Cardiac fibroblast (primary cell): ENCODE results near the gene KIF3C.
A peak's percentile ranks its signal among the peaks of the same experiment; 100 is the strongest.

Experiments
- DNase-seq, 2 donors: peaks; one replicate each; pipeline versions ENCODE4 v3.0.0 to v3.0.0-alpha.2; 2010; ENCODE audit warnings: low read depth in 2 of 2
- H3K4me3 ChIP-seq, 2 donors: replicated peaks in 1 of 2; 1 replicate in 1 of 2; 2 replicates in 1 of 2; pipeline ENCODE4 v1.5.1; 2011; ENCODE audit warnings: low read depth in 2 of 2, low read length in 2 of 2, mild to moderate bottlenecking in 2 of 2, moderate library complexity in 1 of 2
- TF ChIP-seq, protein P1 (sequence below): IDR thresholded peaks from one replicate; pipeline ENCODE4 v1.5.1; 2011; ENCODE audit warnings: low read depth, mild to moderate bottlenecking, low read length, inconsistent platforms

The KIF3C gene

DNA sequence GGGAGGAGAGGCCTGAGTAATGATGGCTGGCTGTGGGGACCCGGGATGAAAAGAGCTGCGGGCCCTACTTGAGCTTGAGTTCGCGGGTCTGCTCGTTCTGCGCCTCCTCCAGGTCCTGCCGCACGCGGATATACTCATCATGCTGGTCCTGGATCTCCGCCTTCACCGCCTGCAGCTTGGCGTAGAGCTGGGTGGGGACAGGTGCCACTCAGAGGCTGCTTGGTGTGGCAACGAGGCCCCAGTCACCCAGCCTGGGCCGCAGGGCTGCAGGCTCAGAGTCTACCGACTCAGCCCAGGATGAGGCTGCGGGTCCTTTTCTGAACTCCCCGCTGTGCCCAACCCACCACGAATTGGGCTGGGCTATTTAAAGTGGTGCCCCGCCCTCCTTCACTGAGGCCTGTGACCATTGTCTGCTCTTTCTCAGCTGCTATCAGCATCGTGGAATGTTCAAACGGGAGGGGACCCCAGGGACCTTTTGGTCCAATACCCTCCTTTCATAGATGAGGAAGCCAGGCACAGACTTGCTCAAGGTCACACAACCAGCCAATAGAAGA, 28.0 kb downstream of the KIF3C start:
- H3K4me3 ChIP-seq = no peak overlapping the region
- no peak for DNase-seq
- TF ChIP-seq, protein P1, sequence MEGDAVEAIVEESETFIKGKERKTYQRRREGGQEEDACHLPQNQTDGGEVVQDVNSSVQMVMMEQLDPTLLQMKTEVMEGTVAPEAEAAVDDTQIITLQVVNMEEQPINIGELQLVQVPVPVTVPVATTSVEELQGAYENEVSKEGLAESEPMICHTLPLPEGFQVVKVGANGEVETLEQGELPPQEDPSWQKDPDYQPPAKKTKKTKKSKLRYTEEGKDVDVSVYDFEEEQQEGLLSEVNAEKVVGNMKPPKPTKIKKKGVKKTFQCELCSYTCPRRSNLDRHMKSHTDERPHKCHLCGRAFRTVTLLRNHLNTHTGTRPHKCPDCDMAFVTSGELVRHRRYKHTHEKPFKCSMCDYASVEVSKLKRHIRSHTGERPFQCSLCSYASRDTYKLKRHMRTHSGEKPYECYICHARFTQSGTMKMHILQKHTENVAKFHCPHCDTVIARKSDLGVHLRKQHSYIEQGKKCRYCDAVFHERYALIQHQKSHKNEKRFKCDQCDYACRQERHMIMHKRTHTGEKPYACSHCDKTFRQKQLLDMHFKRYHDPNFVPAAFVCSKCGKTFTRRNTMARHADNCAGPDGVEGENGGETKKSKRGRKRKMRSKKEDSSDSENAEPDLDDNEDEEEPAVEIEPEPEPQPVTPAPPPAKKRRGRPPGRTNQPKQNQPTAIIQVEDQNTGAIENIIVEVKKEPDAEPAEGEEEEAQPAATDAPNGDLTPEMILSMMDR = no peak

DNA sequence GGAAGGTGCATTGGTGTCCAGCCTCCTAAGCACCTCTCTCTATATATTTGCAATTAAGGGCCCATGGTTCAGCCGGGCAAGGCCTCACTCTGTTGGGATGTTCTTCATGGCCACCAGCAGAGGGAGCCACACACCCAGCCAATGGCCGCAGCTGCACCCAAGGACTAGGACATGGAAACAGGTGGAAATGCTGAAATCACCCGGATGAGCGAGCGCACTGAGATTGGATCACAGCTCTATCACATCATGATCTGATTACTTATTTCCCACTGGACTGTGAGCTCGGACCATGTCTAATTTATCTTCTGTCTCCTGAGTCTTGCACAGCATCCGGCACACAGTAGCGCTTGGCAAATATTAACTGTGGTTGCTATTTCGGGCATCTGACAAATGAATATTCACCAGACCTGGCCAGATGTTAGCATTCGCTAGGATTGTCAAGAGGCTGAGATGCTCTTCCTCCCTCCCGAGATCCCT, 31.2 kb downstream of the KIF3C start:
- TF ChIP-seq, protein P1 = peak; percentile 90
- no peak overlapping the region for H3K4me3 ChIP-seq
- DNase-seq = peak; percentile 87 to 91

DNA sequence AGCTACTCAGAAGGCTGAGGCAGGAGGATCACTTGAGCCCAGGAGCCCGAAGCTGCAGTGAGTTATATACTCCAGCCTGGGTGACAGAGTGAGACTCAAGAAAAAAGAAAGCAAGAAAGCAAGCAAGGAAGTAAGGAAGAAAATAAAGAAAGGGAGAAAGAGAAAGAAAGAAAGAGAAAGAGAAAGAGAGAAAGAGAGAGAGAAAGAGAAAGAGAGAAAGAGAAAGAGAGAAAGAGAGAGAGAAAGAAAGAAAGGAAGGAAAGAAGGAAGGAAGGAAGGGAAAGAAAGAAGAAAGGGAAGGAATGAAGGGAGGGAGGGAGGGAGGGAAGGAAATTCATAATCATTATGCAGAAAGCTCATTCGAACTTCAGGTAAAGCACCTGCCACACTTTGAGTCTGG, 33.9 kb downstream of the KIF3C start:
- no peak for DNase-seq
- no peak overlapping the region for H3K4me3 ChIP-seq
- TF ChIP-seq, protein P1 = no peak

DNA sequence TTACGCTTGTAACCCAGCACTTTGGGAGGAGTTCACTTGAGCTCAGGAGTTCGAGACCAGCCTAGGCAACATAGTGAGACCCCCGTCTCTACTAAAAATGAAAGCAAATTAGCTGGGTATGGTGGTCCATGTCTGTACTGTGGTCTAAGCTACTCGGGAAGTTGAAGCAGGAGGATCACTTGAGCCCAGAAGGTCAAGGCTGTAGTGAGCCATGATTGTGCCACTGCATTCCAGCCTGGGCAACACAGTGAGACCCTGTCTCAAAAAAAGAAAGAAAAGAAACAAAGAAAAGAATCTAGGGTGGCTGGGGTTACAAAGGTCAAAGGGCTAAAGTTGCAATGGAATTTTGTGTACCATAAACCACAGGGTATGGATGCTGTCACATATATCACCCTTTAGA, 41.3 kb downstream of the KIF3C start:
- DNase-seq = no peak
- TF ChIP-seq, protein P1 = no peak

DNA sequence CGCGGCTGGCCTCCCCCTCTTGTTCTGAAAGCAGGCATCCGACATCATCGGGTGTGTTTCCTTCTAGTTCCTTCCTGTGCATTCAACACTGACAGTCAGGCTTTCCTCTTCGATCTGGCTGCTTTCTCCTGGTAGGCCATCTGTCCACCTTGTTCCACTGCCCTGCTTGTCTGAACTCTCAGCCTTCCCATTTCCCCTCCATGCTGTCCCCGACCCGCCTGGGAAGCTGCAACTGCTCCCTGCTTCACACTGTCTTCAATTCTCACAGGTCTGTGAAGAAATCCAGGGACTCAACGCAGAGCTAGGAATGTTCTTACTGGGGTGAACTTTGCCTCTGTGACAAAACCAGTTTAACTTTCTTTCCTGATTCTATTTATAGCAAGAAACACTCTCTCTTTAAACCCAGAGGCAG, 43.0 kb downstream of the KIF3C start:
- TF ChIP-seq, protein P1 = no peak
- DNase-seq = no peak

More for the DNA sequence above, 41.3 kb downstream of the KIF3C start:
- no peak overlapping the region for H3K4me3 ChIP-seq

DNA sequence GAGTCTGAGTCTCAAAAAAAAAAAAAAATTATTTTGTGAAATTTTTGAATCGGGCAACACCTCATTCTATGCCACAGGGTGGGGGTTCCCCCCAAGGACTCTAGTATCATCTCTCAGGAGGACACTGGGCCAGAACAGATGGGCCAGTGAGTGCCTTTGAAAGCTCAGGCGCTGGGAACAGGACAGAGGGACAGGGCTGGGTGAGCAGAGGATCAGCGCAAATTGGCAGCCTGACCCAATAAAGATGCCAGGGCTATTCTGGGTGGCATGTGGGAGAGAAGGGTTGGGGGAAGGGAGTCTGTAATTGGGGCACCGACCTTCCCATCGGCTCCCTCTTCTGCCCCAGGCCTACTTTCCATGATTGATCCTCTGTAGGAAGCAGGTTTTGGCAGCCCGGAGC, 44.0 kb downstream of the KIF3C start:
- no peak overlapping the region for H3K4me3 ChIP-seq
- DNase-seq = no peak
- TF ChIP-seq, protein P1 = no peak

More for the DNA sequence above, 43.0 kb downstream of the KIF3C start:
- no peak overlapping the region for H3K4me3 ChIP-seq

DNA sequence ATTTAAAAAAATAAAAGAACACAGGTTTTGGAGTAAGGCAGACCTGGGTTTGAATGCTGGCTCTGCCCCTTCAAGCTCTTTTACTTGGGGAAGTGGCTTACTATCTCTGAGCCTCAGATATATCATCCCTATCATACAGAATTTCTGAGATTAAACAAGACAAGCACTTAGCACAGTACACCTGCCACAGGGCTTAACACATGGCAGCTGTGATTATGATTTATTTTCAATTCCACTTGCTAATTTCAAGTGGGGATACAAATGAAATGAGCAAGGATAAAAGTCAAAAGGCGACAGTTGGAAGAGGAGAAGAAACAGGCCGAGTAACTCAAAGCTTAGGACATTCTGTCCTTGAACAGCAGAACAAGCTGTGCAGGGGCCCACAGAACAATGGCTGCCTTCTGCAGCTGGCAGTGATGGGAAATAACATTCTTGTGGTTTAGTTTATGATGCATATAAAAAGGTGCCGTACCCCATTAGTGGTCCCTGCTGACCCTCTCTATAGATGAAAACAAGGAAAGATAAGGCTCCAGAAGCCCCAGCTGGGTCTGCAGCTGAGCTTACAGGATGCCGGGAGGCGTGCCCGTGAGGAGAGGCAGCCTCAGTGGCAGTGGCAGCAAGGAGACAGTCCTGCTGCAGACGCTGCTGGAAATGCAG, 45.3 kb downstream of the KIF3C start:
- TF ChIP-seq, protein P1 = no peak
- no peak overlapping the region for H3K4me3 ChIP-seq
- peak; percentile 5 to 22 for DNase-seq
